HFF-Myc (cell line): ENCODE measurements around the gene TRIB2.

Experiments used
- DNase-seq: peaks from one replicate; pipeline ENCODE4 v3.0.0-alpha.2; 2011; ENCODE audit warnings: low read depth; ENCODE audit errors: extremely low read depth
- H3K4me3 ChIP-seq: replicated peaks from 2 replicates; pipeline ENCODE4 v1.5.1; 2011; ENCODE audit warnings: low read depth, mild to moderate bottlenecking, control low read depth, low read length
- CTCF ChIP-seq: IDR thresholded peaks from 2 replicates; pipeline ENCODE4 v1.5.1; 2012; ENCODE audit warnings: mild to moderate bottlenecking, low read depth, low read length, control low read depth; ENCODE audit errors: missing control alignments

Gene TRIB2

GRCh38 chr2:12705230-12705629, 11.5 kb upstream of the TRIB2 start:
- no peak for DNase-seq
- H3K4me3 ChIP-seq = no peak overlapping the region
- TF ChIP-seq CTCF = no peak

DNA sequence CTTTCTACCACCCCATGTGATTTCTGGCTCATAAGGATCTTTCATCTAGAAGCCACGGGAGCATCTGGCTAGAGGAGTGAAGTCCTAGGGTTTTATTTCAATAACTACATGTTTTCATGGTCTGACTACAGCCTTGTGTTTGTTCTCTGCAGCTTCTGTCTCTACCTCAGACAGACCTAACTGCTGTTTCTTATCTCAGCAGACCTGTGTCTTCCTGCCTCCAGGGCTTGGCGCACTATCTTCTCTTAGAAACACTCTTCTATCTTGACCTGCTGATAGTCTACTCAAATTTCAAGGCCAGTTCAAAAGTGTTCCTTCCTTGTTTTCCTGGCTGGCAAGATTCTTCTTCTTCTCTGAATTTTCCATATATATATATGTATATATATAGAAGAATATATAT, 11.0 kb upstream of the TRIB2 start:
- TF ChIP-seq CTCF = no peak
- no peak overlapping the region for H3K4me3 ChIP-seq
- DNase-seq = no peak

- TF ChIP-seq CTCF = no peak
- H3K4me3 ChIP-seq = no peak overlapping the region
- no peak for DNase-seq
Measured at GRCh38 chr2:12708508-12709206, 8.1 kb upstream of the TRIB2 start.

DNA sequence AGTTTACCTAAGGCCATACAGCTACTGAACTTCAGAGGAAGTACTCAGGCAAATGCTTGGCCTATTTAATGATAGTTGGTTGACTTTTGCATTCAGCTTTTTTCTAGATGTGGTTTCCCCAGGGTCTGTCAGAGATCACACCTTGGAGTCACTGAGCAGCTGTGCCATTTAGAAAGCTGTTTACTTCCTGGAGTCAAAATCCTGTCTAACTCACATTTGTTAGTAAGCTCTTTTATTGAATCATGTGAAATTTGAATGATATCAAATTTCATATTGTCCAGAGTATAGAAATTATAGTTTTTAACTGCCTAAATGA, 7.6 kb upstream of the TRIB2 start:
- no peak for DNase-seq
- H3K4me3 ChIP-seq = no peak overlapping the region
- no peak for TF ChIP-seq CTCF

GRCh38 chr2:12710301-12710700, 6.4 kb upstream of the TRIB2 start:
- no peak for TF ChIP-seq CTCF
- H3K4me3 ChIP-seq = no peak overlapping the region
- DNase-seq = no peak

GRCh38 chr2:12711339-12711738, 5.4 kb upstream of the TRIB2 start:
- no peak for DNase-seq
- no peak for TF ChIP-seq CTCF
- H3K4me3 ChIP-seq = no peak overlapping the region

DNA sequence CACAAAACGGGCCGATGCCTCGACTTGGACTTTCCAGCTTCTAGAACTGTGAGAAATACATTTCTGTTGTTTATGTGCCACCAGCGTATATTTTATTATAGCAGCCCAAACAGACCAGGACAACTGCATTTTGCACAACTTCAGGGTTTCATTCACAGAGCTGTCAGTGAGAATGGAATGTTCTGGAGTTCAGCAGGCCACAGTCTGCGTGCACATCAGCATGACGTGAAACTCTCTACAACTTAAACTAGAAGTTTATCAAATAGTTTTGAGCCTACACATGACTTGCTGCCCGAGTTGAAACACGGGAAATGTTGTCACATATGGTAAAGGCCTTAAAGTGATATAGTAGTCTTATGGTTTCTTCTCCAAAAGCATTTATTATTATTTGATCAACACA, 3.9 kb upstream of the TRIB2 start:
- TF ChIP-seq CTCF = no peak
- no peak for DNase-seq
- no peak overlapping the region for H3K4me3 ChIP-seq
